ENCODE measurements around the gene AKNAD1.

DNA sequence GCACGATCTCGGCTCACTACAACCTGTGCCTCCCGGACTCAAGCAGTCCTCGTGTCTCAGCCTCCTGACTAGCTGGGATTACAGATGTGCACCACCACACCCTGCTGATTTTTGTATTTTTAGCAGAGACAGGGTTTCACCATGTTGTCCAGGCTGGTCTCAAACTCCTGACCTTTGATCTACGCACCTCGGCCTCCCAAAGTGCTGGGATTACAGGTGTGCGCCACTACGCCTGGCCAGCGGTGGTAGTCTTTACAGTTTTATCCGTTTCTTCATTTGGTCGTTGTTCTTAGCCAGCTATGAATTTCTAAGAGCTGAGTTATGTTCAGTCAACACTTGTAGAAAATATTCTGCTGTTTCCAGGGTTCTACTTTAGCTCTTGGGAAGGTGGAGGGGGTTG is 53.3 kb downstream of the AKNAD1 start:
- TF ChIP-seq CTCF (conservative IDR thresholded peaks at IDR 0.05; ENCODE audit: low read depth, low read length): no peak
- no peak for TF ChIP-seq EZH2 (IDR thresholded peaks at IDR 0.05; ENCODE audit: borderline replicate concordance, low read depth, low read length, poor library complexity, severe bottlenecking)
